Subcutaneous adipose tissue (tissue), 4 donors: Measurements from ENCODE around the gene SNRPD1. TPM values are rescaled to one million over a fixed set of nuclear protein-coding genes. Genes with fewer than 3 reads are reported as not detected.

ENCODE experiments used
- total RNA-seq, 4 donors: library from RNA; depleted of rRNA; stranded (reverse); fragments of >200 nt; gene quantifications; one replicate each; pipeline ENCODE4 v1.1.0, GENCODE V29; 2016
- TF ChIP-seq, protein P1 (sequence below): fragments of 450-650 bp; IDR thresholded peaks from one replicate; pipeline ENCODE4 v1.5.1; 2016; ENCODE audit warnings: low read depth, mild to moderate bottlenecking, control low read depth, antibody characterized with exemption, moderate library complexity

SNRPD1 gene
- total RNA-seq: 1 to 10 TPM; 3.7 to 8.2 (median 5.2) TPM

DNA sequence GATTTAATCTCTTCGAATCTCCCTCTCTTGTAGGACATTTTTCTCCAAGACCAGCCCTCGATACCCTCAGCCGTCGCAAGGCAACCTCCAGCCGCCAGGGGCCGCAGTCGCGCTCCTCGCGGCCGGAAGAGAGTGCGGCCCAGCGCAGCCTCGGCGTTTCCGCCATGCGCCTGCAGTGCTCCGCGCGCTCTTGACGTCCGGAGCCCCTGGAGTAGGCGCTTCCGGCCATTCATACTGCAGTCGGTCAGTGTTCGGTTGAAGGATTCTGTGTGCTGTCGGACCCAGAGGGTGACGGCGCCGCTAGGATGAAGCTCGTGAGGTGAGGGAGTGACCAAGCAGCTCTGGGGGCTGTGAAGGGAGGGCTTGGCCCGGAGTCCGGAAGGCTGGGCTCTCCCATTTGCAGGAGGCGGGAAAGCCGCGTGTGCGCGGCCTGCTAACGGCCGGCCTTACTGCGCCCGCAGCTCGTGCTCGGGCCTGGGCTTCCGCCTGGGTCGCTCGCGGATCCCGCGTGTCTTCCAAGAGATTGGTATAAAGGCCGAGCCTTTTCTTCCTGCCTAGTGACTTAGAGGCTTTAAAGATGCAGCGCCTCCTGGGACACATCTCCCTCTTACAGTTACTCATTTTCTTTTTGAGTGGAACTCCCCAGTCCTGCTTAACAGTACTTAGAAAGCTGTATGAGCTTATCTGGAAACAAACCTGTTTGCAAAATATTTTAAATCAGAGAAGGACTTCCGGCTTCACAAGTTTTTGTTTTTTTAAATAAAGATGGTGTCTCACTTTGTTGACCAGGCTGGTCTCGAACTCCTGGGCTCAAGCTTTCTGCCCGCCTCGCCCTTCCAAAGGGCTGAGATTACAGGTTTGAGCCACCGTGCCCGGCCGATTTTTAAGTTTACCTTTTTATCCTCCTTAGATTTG, at the start of gene SNRPD1:
Gene SNRPD1 (plus strand): TSS at position 190 of the 915 bp plus-strand sequence. CDS start 116 bp downstream, at position 306.
- TF ChIP-seq, protein P1, sequence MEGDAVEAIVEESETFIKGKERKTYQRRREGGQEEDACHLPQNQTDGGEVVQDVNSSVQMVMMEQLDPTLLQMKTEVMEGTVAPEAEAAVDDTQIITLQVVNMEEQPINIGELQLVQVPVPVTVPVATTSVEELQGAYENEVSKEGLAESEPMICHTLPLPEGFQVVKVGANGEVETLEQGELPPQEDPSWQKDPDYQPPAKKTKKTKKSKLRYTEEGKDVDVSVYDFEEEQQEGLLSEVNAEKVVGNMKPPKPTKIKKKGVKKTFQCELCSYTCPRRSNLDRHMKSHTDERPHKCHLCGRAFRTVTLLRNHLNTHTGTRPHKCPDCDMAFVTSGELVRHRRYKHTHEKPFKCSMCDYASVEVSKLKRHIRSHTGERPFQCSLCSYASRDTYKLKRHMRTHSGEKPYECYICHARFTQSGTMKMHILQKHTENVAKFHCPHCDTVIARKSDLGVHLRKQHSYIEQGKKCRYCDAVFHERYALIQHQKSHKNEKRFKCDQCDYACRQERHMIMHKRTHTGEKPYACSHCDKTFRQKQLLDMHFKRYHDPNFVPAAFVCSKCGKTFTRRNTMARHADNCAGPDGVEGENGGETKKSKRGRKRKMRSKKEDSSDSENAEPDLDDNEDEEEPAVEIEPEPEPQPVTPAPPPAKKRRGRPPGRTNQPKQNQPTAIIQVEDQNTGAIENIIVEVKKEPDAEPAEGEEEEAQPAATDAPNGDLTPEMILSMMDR: no peak

DNA sequence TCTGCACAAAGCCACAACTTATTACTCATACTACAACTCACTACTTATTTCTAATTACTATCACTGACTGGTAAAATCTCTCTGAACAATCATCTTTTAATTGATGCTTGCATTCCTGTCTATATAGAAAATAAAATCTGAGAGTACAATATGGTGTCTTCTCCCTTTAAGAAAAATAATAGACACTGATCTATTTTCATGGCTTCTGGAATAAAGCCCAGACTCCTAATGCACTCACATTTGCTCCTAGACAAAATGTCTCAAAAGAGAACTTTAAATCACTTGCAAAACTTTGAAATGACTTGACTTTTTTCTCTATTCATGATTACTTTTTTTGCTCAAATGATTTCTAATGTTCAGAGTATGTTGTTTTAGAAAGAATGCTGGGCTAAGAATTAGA, 40.3 kb upstream of the SNRPD1 start:
- TF ChIP-seq, protein P1: no peak

DNA sequence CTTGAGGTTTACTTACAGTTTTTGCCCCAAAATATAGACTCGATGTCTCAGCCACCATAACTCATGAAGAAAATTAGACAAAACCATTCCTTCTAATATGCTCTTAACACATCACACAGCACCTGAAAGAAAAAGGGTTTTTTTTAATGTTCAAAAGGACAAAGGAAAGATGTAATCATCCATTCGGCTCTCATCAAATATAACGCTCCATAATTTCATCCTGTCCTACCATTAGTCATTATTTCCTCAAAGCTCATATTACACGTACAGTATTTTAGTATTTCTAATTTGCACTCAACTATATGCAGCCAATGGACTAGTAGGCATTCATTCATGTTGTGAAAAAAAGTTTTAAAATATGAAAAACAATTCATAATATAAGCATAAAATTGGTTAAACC, 36.5 kb upstream of the SNRPD1 start:
- TF ChIP-seq, protein P1: no peak

DNA sequence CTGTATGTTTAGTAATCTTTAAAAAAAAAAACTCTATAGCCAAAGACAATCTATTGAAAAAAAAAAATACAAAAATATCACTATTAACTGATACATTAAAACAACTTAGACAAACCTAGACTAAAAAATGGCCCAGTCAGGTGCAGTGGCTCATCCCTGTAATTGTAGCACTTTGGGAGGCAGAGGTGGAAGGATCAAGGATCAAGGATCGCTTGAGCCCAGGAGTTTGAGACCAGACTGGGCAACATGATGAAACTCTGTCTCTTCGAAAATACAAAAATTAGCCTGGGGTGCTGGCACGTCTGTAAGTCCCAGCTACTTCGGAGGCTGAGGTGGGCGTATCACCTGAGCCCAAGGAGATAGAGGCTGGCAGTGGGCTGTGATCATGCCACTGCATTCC, 27.7 kb upstream of the SNRPD1 start:
- TF ChIP-seq, protein P1: no peak

DNA sequence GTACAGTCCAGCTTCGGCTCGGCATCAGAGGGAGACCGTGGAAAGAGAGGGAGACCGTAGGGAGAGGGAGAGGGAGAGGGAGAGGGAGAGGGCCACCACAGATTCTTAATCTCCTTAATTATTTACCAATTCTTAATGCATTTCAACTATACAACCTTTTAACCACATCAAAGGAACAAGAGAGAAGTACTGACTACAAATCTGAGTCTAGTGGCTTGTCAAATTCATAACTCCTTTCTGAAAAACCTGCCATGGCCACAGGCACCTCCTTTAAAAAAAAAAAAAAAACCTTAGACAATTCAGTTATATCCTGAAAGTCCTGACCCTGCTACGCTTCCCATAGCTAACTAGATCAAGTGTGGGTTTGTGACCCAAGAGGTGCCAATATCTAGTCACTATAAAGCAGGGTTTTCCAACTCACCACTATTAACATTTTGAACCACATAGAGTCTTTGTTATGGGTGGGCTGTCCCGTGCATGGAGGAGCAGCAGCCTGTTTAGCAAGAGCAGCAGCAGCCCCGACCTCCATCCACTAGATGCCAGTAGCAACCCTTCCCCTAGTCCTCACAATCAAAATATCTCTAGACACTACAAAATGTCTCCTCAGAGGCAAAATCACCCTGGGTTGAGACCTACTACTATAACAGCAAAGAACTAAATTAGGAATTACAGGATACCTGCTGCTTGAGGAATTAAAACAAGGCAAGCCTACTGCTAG, 18.4 kb upstream of the SNRPD1 start:
- TF ChIP-seq, protein P1: no peak

DNA sequence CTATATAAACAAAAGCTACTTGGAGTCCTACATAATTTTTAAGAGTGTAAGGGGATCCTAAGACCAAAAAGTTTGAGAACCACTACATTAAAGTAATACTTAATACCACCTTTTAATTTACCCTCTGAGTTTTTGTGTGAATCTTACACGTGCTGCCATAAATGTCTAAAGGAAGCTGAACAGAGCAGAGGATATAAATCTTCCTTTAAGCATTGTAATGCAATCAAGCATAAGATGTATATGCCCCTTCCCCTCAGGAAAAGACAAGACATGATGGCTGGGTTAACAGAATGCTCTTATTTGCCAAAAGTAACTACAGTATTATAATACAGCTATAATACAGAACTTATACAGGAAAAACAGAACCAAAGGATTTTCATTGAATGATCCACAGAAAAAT, 14.5 kb upstream of the SNRPD1 start:
- TF ChIP-seq, protein P1: no peak
